Stimulated activated naive CD8-positive, alpha-beta T cell treated with anti-CD3 and anti-CD28 coated beads, Interleukin-15, Interleukin-2, amounts not matched to agents 100 ng/mL and 50 ng/mL, for 24 hours (primary cell): Measurements from ENCODE around the gene PLAAT5.
A peak's percentile ranks its signal among the peaks of the same experiment; 100 is the strongest.
"Not testable (repeated sequence)": the region's sequence is repeated elsewhere in the genome, so short reads cannot be mapped to it uniquely, and the experiment has no call there.

Source experiments
- H3K27ac Mint-ChIP-seq: one replicate; pipeline ENCODE4 v1.8.0; 2021; ENCODE audit warnings: mild to moderate bottlenecking, mixed read lengths
- H3K27me3 Mint-ChIP-seq: one replicate; pipeline ENCODE4 v1.8.0; 2021; ENCODE audit warnings: mixed read lengths
- H3K36me3 Mint-ChIP-seq: one replicate; pipeline ENCODE4 v1.8.0; 2021; ENCODE audit warnings: low read depth, mixed read lengths
- H3K4me1 Mint-ChIP-seq: one replicate; pipeline ENCODE4 v1.8.0; 2021; ENCODE audit warnings: low read depth, mixed read lengths
- H3K4me3 Mint-ChIP-seq: one replicate; pipeline ENCODE4 v1.8.0; 2021; ENCODE audit warnings: mild to moderate bottlenecking, mixed read lengths
- H3K9me3 Mint-ChIP-seq: one replicate; pipeline ENCODE4 v1.8.0; 2021; ENCODE audit warnings: mixed read lengths

PLAAT5 gene, protein sequence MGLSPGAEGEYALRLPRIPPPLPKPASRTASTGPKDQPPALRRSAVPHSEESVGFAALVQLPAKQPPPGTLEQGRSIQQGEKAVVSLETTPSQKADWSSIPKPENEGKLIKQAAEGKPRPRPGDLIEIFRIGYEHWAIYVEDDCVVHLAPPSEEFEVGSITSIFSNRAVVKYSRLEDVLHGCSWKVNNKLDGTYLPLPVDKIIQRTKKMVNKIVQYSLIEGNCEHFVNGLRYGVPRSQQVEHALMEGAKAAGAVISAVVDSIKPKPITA

DNA sequence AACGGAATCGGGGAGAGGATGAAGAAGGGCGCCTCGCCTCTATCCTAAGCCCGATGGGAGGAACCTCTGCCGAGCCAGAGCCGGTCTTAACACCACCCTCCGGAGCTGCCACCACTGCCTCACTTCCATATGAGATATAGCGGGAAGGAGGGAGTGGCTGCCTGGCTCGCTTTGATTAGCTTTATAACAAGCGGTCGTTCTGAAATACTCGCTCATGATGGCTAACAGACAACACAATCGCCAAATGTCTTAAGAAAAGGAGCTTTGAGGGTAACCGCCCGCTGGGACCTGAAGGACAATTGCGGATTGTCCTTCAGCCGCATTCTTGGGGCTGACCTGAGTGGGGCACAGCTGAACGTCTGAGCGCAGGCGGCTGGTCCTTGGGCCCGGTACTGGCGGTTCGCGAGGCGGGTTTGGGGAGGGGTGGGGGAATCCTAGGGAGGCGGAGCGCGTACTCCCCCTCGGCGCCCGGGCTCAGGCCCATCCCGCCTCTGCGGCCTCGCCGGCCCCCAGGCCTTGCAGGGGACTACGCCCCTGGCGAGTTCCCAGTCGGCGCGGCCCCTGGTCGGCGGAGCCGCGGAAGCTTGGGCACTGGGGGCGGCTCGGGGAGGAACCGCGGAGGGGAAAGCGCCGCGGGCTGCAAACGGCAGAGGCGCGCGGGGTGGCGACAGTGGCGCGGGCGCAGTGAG lies at the start of gene PLAAT5:
Gene PLAAT5, minus strand, starts transcription at position 617 of the 689 bp plus-strand sequence. Its CDS starts 133 bp downstream, at position 484.
- Mint-ChIP-seq H3K9me3 (peaks cover under 1% of the 10 kb centered on the region), H3K4me3 (peak within 1 kb of the TSS; percentile 82), H3K27me3 (peaks cover 35% of the 10 kb centered on the region), H3K27ac (no peak within 1 kb of the TSS), H3K4me1 (peaks cover 14% of the 10 kb centered on the region), H3K36me3 (no peaks in the 10 kb centered on the region)

DNA sequence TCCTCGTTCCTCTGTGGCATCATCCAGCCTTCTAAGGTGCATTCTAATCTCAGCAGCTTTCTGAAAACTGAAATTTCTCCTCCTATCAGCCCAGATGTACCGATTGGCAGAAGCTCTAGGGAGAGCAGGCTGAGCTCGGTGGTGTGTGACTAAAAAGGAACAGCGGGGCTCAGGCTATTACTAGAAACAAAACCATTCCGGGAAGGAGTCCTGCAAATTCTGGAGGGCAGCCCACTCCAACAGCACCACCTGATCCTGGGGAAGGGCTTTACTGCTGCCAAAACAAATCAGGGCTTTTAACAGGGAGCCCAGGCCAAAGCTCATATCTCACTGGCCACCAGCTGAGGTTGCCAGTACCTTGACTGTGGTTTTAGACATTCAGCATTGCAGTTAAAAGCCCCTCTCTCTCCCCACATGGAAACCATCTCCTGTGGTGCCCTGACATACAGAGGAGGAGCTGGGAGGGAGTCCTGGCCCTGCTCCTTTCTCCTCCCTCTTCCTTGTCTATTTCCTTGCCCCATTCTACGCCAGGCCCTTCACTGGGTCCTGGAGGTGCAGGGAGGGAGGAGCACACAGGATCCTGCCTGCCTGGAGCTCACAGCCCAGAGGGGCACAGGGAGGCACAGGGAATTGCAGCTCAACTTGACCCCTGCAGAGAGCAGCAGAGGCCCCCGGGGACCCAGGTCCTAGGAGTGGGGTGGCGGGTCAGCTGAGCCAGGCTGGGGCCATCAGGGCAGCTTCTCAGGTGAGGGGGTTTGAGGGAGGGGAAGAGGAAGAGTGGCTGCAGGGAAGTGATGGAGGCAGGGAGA lies 46.5 kb upstream of the PLAAT5 start:
- no peaks in the 10 kb centered on the region for H3K27me3 Mint-ChIP-seq
- peak overlapping the region; percentile 85 for H3K4me3 Mint-ChIP-seq
- no peaks in the 10 kb centered on the region for H3K9me3 Mint-ChIP-seq
- peak overlapping the region; percentile 81 for H3K27ac Mint-ChIP-seq
- H3K36me3 Mint-ChIP-seq: no peaks in the 10 kb centered on the region
- H3K4me1 Mint-ChIP-seq: peaks cover 84% of the 10 kb centered on the region

DNA sequence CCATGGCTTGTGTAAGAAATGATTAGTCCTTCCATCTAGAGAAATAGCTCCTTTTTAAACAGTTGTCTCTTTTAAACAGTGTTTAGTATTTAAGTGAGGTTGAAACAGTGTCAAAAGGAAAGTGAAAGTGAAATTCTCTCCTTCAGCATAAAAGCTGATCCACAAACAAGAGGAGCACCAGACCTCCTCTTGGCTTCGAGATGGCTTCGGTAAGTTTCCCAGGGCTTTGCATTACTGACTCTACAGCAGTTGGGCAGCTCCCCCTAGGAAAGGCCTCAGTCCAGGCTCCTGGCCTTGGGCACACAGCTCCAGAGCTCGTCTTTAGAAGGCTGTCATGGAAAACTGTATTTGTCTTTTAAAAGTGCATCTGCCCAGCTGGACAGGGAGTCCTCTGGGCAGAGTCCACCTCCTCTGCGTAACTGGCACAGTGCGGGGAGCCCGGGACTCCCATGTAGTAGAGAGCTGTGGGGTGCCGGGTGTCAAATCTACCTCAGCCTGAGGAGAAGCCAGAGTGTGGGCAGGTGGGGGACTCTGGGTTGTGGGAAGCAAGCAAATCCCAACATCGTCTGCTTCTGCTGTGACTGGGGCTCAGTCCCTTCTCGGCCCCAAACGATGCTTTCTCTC lies 45.8 kb upstream of the PLAAT5 start, which contains the start of gene PLAAT4:
Gene PLAAT4, plus strand, starts transcription at position 140 of the 624 bp plus-strand sequence. Its CDS starts 61 bp downstream, at position 201.
- Mint-ChIP-seq H3K27ac (peak within 1 kb of the TSS; percentile 81), H3K9me3 (no peaks in the 10 kb centered on the region), H3K27me3 (no peaks in the 10 kb centered on the region), H3K4me3 (peak within 1 kb of the TSS; percentile 85), H3K36me3 (no peaks in the 10 kb centered on the region), H3K4me1 (peaks cover 84% of the 10 kb centered on the region)

DNA sequence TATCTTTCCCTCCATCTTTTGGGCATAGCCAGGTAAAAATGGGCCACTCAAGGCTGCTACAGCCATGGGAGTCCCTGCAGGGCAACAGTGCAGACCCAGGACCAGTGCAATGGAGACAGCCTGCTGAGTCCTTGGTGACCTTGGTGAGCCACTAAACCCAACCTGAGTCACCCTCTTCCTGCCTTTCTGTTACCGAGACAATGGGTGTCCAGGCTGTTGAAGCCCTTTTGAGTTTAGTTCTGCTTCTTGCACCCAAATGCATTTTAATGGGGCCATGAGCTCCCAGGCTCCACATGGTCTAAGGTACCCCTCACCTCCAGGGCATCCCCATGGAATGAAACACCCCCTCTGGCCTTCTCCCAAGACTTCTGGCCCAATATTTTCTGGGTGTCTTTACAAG lies 44.8 kb upstream of the PLAAT5 start:
- H3K27me3 Mint-ChIP-seq: no peaks in the 10 kb centered on the region
- peaks cover 89% of the 10 kb centered on the region for H3K4me1 Mint-ChIP-seq
- peak overlapping the region; percentile 81 for H3K27ac Mint-ChIP-seq
- no peaks in the 10 kb centered on the region for H3K9me3 Mint-ChIP-seq
- peak overlapping the region; percentile 85 for H3K4me3 Mint-ChIP-seq
- H3K36me3 Mint-ChIP-seq: no peaks in the 10 kb centered on the region

DNA sequence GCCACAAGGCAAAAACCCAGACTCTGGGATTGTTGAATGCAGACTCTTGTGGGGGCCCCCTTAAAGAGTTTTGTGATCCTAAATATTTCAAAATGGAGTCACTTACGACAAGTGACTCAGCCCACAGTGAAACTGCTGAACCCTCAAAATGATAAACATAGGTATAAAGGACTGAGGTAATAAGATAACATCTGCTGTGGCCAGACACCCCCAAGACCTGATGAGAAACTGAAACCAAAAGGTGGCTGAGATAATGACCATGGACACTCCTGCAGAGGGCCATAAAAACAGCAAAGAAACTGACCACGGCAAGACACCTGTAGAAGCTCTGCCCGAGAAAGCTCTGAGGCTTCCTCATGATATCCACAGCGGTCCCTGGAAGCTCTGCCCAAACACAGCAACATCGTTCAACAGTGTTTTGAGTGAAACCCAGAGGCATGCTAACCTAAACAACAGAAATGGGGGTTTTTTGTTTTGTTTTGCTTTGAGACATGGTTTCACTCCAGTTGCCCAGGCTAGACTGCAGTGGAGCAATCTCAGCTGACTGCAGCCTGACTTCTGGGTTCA lies 44.0 kb upstream of the PLAAT5 start:
- Mint-ChIP-seq H3K4me3 (peak overlapping the region; percentile 64), H3K4me1 (peaks cover 87% of the 10 kb centered on the region), H3K27ac (peak overlapping the region; percentile 81), H3K36me3 (no peaks in the 10 kb centered on the region), H3K9me3 (no peaks in the 10 kb centered on the region), H3K27me3 (no peaks in the 10 kb centered on the region)

DNA sequence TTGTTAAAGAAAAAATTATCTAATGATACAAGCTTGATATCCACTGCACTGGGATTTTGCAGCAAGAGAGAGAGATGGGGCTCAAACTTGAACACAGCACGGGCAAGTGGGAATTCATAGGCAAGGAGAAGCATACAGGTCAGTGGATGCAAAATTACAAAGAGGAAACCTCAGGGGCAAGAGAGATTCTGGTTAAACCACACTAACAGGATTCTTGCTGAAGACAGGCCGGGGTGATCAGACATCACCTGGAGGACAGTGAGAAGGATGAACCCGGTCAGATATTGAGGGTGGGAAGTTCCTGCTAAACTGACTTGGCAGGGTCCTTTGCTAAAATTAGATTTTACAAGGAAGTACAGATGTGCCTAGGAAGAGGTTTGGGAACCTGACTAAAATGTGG lies 43.1 kb upstream of the PLAAT5 start:
- Mint-ChIP-seq H3K27ac (no peak overlapping the region), H3K4me1 (peaks cover 93% of the 10 kb centered on the region), H3K36me3 (no peaks in the 10 kb centered on the region), H3K4me3 (no peak overlapping the region), H3K9me3 (no peaks in the 10 kb centered on the region), H3K27me3 (no peaks in the 10 kb centered on the region)

DNA sequence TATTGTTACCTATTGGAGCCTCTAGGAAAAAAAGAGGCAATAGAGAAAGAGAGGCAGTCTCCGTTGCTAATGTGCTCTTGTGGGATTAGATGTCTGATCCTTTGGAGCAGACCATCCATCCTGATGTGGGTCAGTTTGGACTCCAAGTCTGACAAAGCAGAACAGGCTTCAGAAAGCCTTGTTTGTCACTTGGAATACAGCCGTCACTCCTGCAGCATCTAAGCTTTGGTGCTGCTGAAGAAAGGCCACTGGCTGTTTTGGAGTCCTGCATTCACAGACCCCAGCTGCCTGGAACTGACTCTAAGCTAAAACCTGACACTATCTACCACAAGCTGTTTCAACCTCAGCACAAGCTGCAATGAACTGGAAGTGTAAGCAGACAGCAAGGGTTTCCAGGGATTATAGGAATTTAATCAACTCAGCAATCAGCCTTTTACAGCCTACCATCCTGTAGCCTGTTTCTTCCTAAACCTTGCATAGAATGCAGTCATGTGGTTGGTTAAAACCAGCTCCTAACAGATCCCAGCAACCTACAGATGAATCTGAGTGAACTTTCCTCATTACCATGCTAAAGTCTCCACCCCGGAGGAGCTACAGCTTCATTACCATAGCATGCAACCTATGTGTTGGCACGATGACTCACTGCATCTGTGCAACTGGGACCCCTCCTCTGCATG lies 42.0 kb upstream of the PLAAT5 start:
- no peaks in the 10 kb centered on the region for H3K9me3 Mint-ChIP-seq
- H3K36me3 Mint-ChIP-seq: no peaks in the 10 kb centered on the region
- no peaks in the 10 kb centered on the region for H3K27me3 Mint-ChIP-seq
- H3K27ac Mint-ChIP-seq: no peak overlapping the region
- peaks cover 86% of the 10 kb centered on the region for H3K4me1 Mint-ChIP-seq
- H3K4me3 Mint-ChIP-seq: no peak overlapping the region

DNA sequence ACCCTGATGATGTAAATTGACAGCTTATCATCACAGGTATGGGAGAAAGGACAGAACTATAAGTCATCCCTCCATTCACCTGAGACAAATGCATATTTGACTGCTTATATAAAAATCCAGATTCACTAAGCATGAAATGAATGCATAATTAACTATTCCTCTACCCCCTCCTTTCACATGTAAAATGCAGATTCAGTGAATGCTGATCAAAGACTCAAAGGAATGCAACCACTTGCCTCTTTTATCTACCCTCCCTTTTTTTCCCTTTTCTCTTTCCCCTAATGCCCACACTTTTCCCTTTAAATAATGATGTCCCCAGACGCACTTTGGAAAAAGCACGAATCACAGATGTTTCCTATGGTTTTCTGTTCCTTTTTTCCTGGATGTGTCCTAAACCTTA lies 41.1 kb upstream of the PLAAT5 start:
- H3K9me3 Mint-ChIP-seq: no peaks in the 10 kb centered on the region
- H3K27ac Mint-ChIP-seq: no peak overlapping the region
- H3K4me3 Mint-ChIP-seq: no peak overlapping the region
- peaks cover 77% of the 10 kb centered on the region for H3K4me1 Mint-ChIP-seq
- no peaks in the 10 kb centered on the region for H3K27me3 Mint-ChIP-seq
- H3K36me3 Mint-ChIP-seq: no peaks in the 10 kb centered on the region

DNA sequence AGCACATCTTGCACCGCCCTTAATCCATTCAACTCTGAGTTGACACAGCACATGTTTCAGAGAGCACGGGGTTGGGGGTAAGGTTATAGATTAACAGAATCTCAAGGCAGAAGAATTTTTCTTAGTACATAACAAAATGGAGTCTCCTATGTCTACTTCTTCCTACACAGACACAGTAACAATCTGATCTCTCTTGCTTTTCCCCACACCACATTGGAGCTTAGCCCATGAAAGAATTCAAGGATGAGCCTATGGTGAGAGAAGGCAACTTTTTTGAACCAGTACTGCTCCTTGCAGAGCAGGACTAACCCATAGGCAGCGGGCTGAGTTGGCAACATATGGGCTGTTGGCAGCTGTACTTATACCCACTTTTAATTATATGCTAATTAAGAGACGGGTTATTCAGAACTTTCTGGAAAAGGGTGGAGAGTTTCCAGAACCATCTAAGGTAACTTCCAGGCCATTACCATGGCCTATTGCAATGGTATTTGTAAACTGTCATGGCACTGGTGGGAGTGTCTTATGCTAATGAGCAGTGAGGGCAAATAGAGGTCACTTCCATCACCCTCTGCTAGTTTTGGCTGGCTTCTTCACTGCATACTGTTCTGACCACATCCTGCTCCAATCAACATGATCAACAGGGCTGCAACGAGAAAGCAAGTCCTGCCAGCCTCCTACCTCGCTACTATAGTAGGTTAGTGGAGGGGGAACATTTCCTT lies 40.3 kb upstream of the PLAAT5 start:
- not testable (repeated sequence) for H3K27me3 Mint-ChIP-seq, H3K4me3 Mint-ChIP-seq, H3K36me3 Mint-ChIP-seq, H3K27ac Mint-ChIP-seq, H3K9me3 Mint-ChIP-seq
- peaks cover 69% of the 10 kb centered on the region for H3K4me1 Mint-ChIP-seq

DNA sequence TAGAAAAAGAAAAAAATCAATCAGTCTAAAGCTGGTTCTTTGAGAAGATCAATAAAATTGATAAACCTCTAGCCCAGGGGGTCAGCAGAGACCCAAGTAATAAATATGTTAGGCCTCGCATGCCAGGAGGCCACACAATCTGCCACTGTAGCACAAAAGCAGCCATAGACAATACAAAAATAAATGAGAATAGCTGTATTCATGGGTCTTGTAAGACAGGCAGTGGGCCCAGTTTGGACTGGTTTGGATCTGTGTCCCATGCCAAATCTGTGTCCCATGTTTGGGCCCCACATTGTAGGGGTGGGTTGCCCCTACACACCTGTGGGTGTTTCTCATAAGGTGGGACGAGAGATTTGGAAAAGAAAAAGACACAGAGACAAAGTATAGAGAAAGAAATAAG lies 39.1 kb upstream of the PLAAT5 start:
- Mint-ChIP-seq H3K27me3 (no peaks in the 10 kb centered on the region), H3K4me3 (no peak overlapping the region), H3K27ac (no peak overlapping the region), H3K36me3 (no peaks in the 10 kb centered on the region), H3K4me1 (peaks cover 56% of the 10 kb centered on the region), H3K9me3 (no peaks in the 10 kb centered on the region)

DNA sequence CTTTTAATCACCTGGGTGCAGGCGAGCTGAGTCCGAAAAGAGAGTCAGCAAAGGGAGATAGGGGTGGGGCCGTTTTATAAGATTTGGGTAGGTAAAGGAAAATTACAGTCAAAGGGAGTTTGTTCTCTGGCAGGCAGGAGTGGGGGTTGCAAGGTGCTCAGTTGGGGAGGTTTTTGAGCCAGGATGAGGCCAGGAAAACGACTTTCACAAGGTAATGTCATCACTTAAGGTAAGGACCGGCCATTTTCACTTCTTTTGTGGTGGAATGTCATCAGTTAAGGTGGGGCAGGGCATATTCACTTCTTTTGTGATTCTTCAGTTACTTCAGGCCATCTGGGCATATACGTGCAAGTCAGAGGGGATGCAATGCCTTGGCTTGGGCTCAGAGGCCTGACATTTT lies 38.4 kb upstream of the PLAAT5 start:
- not testable (repeated sequence) for H3K4me3 Mint-ChIP-seq, H3K27ac Mint-ChIP-seq, H3K27me3 Mint-ChIP-seq, H3K36me3 Mint-ChIP-seq, H3K9me3 Mint-ChIP-seq
- peaks cover 50% of the 10 kb centered on the region for H3K4me1 Mint-ChIP-seq

DNA sequence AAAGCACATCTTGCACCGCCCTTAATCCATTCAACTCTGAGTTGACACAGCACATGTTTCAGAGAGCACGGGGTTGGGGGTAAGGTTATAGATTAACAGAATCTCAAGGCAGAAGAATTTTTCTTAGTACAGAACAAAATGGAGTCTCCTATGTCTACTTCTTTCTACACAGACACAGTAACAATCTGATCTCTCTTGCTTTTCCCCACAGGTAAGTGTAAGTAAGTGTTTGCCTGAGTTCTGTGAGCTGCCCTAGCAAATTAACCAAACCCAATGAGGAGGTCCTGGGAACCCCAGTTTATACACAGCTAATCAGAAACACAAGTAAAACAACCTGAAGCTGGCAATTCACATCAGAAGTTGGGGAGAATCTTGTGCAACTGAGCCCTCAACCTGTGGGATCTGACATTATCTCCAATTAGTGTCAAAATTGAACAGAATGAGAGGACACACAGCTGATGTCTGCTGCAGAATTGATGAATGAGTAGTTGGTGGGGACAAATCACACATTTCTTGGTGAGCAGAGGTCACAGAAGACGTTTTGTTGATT lies 37.8 kb upstream of the PLAAT5 start:
- H3K4me3 Mint-ChIP-seq: not testable (repeated sequence)

DNA sequence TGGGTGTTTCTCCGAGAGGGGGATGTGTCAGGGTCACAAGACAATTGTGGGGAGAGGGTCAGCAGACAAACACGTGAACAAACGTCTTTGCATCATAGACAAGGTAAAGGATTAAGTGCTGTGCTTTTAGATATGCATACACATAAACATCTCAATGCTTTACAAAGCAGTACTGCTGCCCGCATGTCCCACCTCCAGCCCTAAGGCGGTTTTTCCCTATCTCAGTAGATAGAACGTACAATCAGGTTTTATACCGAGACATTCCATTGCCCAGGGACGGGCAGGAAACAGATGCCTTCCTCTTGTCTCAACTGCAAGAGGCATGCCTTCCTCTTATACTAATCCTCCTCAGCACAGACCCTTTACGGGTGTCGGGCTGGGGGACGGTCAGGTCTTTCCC lies 37.2 kb upstream of the PLAAT5 start:
- not testable (repeated sequence) for H3K36me3 Mint-ChIP-seq, H3K4me3 Mint-ChIP-seq, H3K9me3 Mint-ChIP-seq, H3K27me3 Mint-ChIP-seq, H3K27ac Mint-ChIP-seq
- H3K4me1 Mint-ChIP-seq: peaks cover 38% of the 10 kb centered on the region

More for the DNA sequence above, 37.8 kb upstream of the PLAAT5 start:
- not testable (repeated sequence) for H3K9me3 Mint-ChIP-seq, H3K36me3 Mint-ChIP-seq, H3K27ac Mint-ChIP-seq, H3K27me3 Mint-ChIP-seq
- H3K4me1 Mint-ChIP-seq: peaks cover 44% of the 10 kb centered on the region
